Measurements from ENCODE around the gene TLL2. TPM values are rescaled to one million over a fixed set of nuclear protein-coding genes. Genes with fewer than 3 reads are reported as not detected.

TLL2 gene
- total and polyA plus RNA-seq, 2 of the 4 experiments (the other 2 are of a cell fraction): under 0.01 to 0.05 TPM

DNA sequence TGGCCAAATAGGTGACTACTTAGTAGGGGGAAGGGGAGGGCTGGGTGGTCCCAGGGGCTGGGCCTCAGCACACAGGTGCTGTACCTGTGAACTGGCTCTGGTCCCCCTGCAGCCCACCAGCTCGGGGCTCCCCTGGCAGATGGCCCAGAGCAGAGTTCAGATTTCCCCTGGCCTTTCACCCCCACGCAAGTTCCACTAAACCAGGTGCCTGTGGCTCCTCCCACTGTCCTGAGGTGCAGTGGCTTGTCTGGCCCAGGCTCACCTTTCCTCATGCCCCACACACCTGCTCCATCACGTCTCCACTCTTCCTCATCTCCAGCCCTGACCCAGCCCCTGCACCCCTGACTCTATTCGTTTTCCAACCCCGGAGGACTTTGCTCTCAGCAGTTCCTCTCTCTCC is 107.6 kb downstream of the TLL2 start:
- H3K4me1 ChIP-seq (ENCODE audit: control insufficient read depth, insufficient read depth, low read length): no peaks in the 10 kb centered on the region
- no peak overlapping the region for H2BK20ac ChIP-seq (ENCODE audit: low read depth, low read length)
- no peak overlapping the region for H3K4me3 ChIP-seq (ENCODE audit: insufficient read depth, low read depth, low read length)
- H4K20me1 ChIP-seq (ENCODE audit: insufficient read depth, low read length): no peaks in the 10 kb centered on the region
- no peak overlapping the region for H2BK120ac ChIP-seq (ENCODE audit: low read depth, low read length)
- CTCF ChIA-PET: no interaction called here
- no TSS peak for BruUV-seq (replicated peaks)
- in situ Hi-C loops (cut with MboI; ENCODE audit: low sequenced_read_pairs): no loop called here
- intact Hi-C loops (cut with micrococcal nuclease): no loop called here
- no peak overlapping the region for H4K91ac ChIP-seq (ENCODE audit: insufficient read depth, low read depth, low read length)
- H3K36me3 ChIP-seq (ENCODE audit: control insufficient read depth, insufficient read depth, low read length): no peaks in the 10 kb centered on the region
- DNase-seq: no peak
- dilution Hi-C loops (cut with HindIII; ENCODE audit: low sequenced_read_pairs, unreplicated experiment): no loop called here
- no peak overlapping the region for H3K14ac ChIP-seq (replicated peaks; ENCODE audit: low read depth, low read length)
- POLR2A ChIA-PET (ENCODE audit: unreplicated experiment): no interaction called here
- ATAC-seq (ENCODE audit: low read depth): no peak
- no peak overlapping the region for H3K27ac ChIP-seq (ENCODE audit: insufficient read depth, low read length)
- H4K5ac ChIP-seq (ENCODE audit: low read depth, low read length): no peak overlapping the region
- no peak overlapping the region for H2BK15ac ChIP-seq (ENCODE audit: low read depth, low read length)
- H3K4ac ChIP-seq (ENCODE audit: low read depth, low read length): no peak overlapping the region
- no peak overlapping the region for H2AK9ac ChIP-seq (replicated peaks; ENCODE audit: low read depth, low read length, poor library complexity)
- no peaks in the 10 kb centered on the region for H3K79me1 ChIP-seq (ENCODE audit: low read depth in 1 of 2, low read length in 2 of 2)
- H2BK5ac ChIP-seq (ENCODE audit: low read depth, low read length, poor library complexity, severe bottlenecking): no peak overlapping the region
- no peak overlapping the region for H2AFZ ChIP-seq (replicated peaks; ENCODE audit: low read length, poor library complexity)
- TF ChIP-seq POLR2A (IDR thresholded peaks at IDR 0.05; ENCODE audit: low read depth, low read length): no peak
- TF ChIP-seq BHLHE40 (IDR thresholded peaks at IDR 0.05; ENCODE audit: low read depth, low read length): no peak
- TF ChIP-seq SMC3 (IDR thresholded peaks at IDR 0.05; ENCODE audit: low read depth, low read length): no peak
- no peak for TF ChIP-seq FOS (IDR thresholded peaks at IDR 0.05; ENCODE audit: low read depth, low read length)
- TF ChIP-seq RAD21 (IDR thresholded peaks at IDR 0.05; ENCODE audit: low read length): no peak
- no peak for TF ChIP-seq CHD1 (IDR thresholded peaks at IDR 0.05; ENCODE audit: low read depth, low read length)
- TF ChIP-seq NFE2L2 (IDR thresholded peaks at IDR 0.05; ENCODE audit: low read depth, low read length): no peak
- H3K9ac ChIP-seq (ENCODE audit: low read depth, low read length): no peak overlapping the region
- 61% methylated on average over 3 of the region's 5 CpGs; no CpG with 5 or more reads in 1 of the 2 experiments for WGBS, 2 experiments (ENCODE audit: extremely low coverage in 2 of 2, insufficient read length in 1 of 2)
- H3K27me3 ChIP-seq (ENCODE audit: control insufficient read depth, insufficient read depth, low read length): peaks cover 23% of the 10 kb centered on the region
- no peak overlapping the region for H4K8ac ChIP-seq (ENCODE audit: low read depth in 2 of 2, low read length in 2 of 2)
- no peak overlapping the region for H3K4me2 ChIP-seq (ENCODE audit: low read depth, low read length)
- H3K9me1 ChIP-seq (ENCODE audit: insufficient read depth, low read length): no peaks in the 10 kb centered on the region
- H2AK5ac ChIP-seq (ENCODE audit: low read depth, low read length): no peak overlapping the region
- no peak overlapping the region for H3K18ac ChIP-seq (ENCODE audit: low read depth, low read length)
- H3K23ac ChIP-seq (ENCODE audit: low read depth, low read length): no peak overlapping the region
- no peak overlapping the region for H3K56ac ChIP-seq (ENCODE audit: extremely low read depth, insufficient read depth, low read length)
- no peaks in the 10 kb centered on the region for H3K9me3 ChIP-seq (ENCODE audit: control insufficient read depth, insufficient read depth, low read length)
